NT2/D1 (cell line): Measurements from ENCODE around the gene ASIC1.

Experiments
- SUZ12 ChIP-seq: IDR thresholded peaks from 2 replicates; pipeline ENCODE4 v1.6.1; 2011; ENCODE audit not compliant: insufficient read length, insufficient read depth; ENCODE audit errors: extremely low read depth
- YY1 ChIP-seq: IDR thresholded peaks from 2 replicates; pipeline ENCODE4 v1.6.1; 2011; ENCODE audit not compliant: insufficient read length, insufficient read depth
- ZNF274 ChIP-seq: IDR thresholded peaks from 2 replicates; pipeline ENCODE4 v1.6.1; 2011; ENCODE audit warnings: mild to moderate bottlenecking, low read depth, low read length

DNA sequence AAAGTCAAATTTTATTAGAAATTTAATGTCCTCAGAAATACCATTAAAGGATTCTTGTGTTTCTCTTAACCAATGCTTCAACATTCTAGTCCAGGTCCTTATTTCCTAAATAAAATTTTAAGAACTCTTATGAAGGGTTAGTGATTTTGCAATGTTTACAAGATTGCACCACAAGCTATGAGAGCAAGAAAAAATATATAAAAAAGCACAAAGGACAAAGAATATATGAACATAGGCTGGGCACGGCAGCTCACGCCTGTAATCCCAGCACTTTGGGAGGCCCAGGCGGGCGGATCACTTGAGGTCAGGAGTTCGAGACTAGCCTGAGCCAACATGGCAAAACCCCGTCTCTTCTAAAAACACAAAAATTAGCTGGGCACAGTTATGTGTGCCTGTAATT lies 39.8 kb upstream of the ASIC1 start:
- TF ChIP-seq SUZ12 (no peak), YY1 (no peak), ZNF274 (no peak)
